H1 (cell line): ENCODE results near the gene RNU6-1. TPM values are rescaled to one million over a fixed set of nuclear protein-coding genes. Genes with fewer than 3 reads are reported as not detected.

Source experiments
- CTCF ChIA-PET: fragments of 300-600 bp; sonication (Branson Sonifier 250); formaldehyde crosslinking; loops from one replicate; lab custom pipeline; 2021; ENCODE audit not compliant: partially characterized antibody; lab: Charles Lee
- POLR2A ChIA-PET: fragments of 300-600 bp; sonication (Branson Sonifier 250); formaldehyde crosslinking; loops from one replicate; lab custom pipeline; 2021; ENCODE audit warnings: inconsistent platforms; ENCODE audit not compliant: partially characterized antibody; lab: Charles Lee
- DNase-seq, 2 experiments: peaks; one replicate each; pipeline versions ENCODE4 v3.0.0 to v3.0.0-alpha.2; 2010 to 2022; ENCODE audit warnings: low spot score in 2 of 2, low read depth in 1 of 2, mixed read lengths in 1 of 2
- FAIRE-seq: peaks from 2 replicates; lab custom pipeline; 2011; peaks lifted over from hg19 to GRCh38; lab: Jason Lieb, UNC
- H2AFZ ChIP-seq: 2 replicates; pipeline ENCODE4 v1.8.1; 2012; ENCODE audit warnings: low read length, inconsistent platforms
- H2AK5ac ChIP-seq: 2 replicates; pipeline ENCODE4 v1.6.1; 2013; ENCODE audit warnings: low read depth, low read length
- H2BK120ac ChIP-seq: replicated peaks from 2 replicates; pipeline ENCODE3; 2013; ENCODE audit warnings: low read depth, low read length, inconsistent platforms
- H2BK12ac ChIP-seq: 2 replicates; pipeline ENCODE4 v1.6.1; 2013; ENCODE audit warnings: low read depth, low read length
- H2BK15ac ChIP-seq: 2 replicates; pipeline ENCODE4 v1.6.1; 2013; ENCODE audit warnings: low read length
- H2BK20ac ChIP-seq: 2 replicates; pipeline ENCODE4 v1.6.1; 2013; ENCODE audit warnings: low read length
- H2BK5ac ChIP-seq: 2 replicates; pipeline ENCODE4 v1.6.1; 2013; ENCODE audit warnings: low read depth, low read length
- H3K14ac ChIP-seq: 2 replicates; pipeline ENCODE4 v1.6.1; 2013; ENCODE audit warnings: inconsistent platforms; ENCODE audit not compliant: insufficient read length
- H3K18ac ChIP-seq: 2 replicates; pipeline ENCODE4 v1.6.1; 2013; ENCODE audit warnings: low read length; ENCODE audit errors: extremely low read depth
- H3K23ac ChIP-seq: 2 replicates; pipeline ENCODE4 v1.6.1; 2013; ENCODE audit warnings: inconsistent platforms; ENCODE audit not compliant: insufficient read length
- H3K23me2 ChIP-seq: 2 replicates; pipeline ENCODE4 v1.6.1; 2013; ENCODE audit warnings: low read depth, low read length
- H3K27ac ChIP-seq: 2 replicates; pipeline ENCODE4 v1.6.1; 2011; ENCODE audit warnings: low read depth, low read length, inconsistent platforms
- H3K27me3 ChIP-seq, 4 experiments: replicated peaks in 1 of 4; 1 replicate in 1 of 4; 2 replicates in 3 of 4; pipeline versions ENCODE4 v1.6.1 to v1.8.1; 2011 to 2013; ENCODE audit warnings: low read length in 3 of 4, mild to moderate bottlenecking in 3 of 4, inconsistent platforms in 2 of 4, mixed read lengths in 2 of 4, moderate library complexity in 1 of 4; ENCODE audit not compliant: control insufficient read depth in 3 of 4, insufficient read depth in 3 of 4; ENCODE audit errors: extremely low read depth in 1 of 4
- H3K36me3 ChIP-seq, 4 experiments: 2 replicates each; pipeline versions ENCODE4 v1.6.1 to v1.8.1; 2011 to 2013; ENCODE audit warnings: mild to moderate bottlenecking in 4 of 4, low read length in 3 of 4, moderate library complexity in 2 of 4, control low read depth in 1 of 4, inconsistent platforms in 1 of 4; ENCODE audit not compliant: insufficient read depth in 4 of 4, control insufficient read depth in 2 of 4
- H3K4ac ChIP-seq: replicated peaks from 2 replicates; pipeline ENCODE3; 2013; ENCODE audit warnings: low read length, low read depth, mixed read lengths, inconsistent platforms; ENCODE audit not compliant: insufficient read length
- H3K4me1 ChIP-seq, 4 experiments: replicated peaks in 1 of 4; 1 replicate in 1 of 4; 2 replicates in 3 of 4; pipeline versions ENCODE4 v1.6.1 to v1.8.1; 2011 to 2013; ENCODE audit warnings: low read length in 3 of 4, inconsistent platforms in 2 of 4, mixed read lengths in 1 of 4; ENCODE audit not compliant: insufficient read depth in 4 of 4, control insufficient read depth in 3 of 4
- H3K4me2 ChIP-seq, 2 experiments: 2 replicates each; pipeline versions ENCODE4 v1.6.1 to v1.8.1; 2011 to 2013; ENCODE audit warnings: low read depth in 2 of 2, low read length in 2 of 2, control low read depth in 1 of 2, inconsistent platforms in 1 of 2, mild to moderate bottlenecking in 1 of 2; ENCODE audit not compliant: insufficient read depth in 1 of 2
- H3K4me3 ChIP-seq, 4 experiments: fragments of 200-600, 300-600 bp in 1 of 4; sonication (generic), shearing (Covaris generic), sonication (Bioruptor Twin) in 1 of 4; 2 replicates each; pipeline versions ENCODE4 v1.5.1 to v1.8.1; 2011 to 2016; ENCODE audit warnings: low read length in 4 of 4, low read depth in 3 of 4, control low read depth in 2 of 4, inconsistent platforms in 2 of 4, mild to moderate bottlenecking in 2 of 4, mixed read lengths in 1 of 4, moderate library complexity in 1 of 4; ENCODE audit not compliant: insufficient read depth in 2 of 4; ENCODE audit errors: extremely low read depth in 1 of 4
- H3K56ac ChIP-seq: replicated peaks from 2 replicates; pipeline ENCODE3; 2013; ENCODE audit warnings: low read depth, mild to moderate bottlenecking, mixed read lengths, low read length, inconsistent platforms; ENCODE audit not compliant: insufficient read length
- H3K79me1 ChIP-seq: 2 replicates; pipeline ENCODE4 v1.6.1; 2013; ENCODE audit warnings: low read depth, low read length, control low read depth
- H3K79me2 ChIP-seq, 2 experiments: 2 replicates each; pipeline versions ENCODE4 v1.6.1 to v1.8.1; 2012 to 2013; ENCODE audit warnings: low read length in 2 of 2, mild to moderate bottlenecking in 2 of 2, inconsistent platforms in 1 of 2; ENCODE audit not compliant: insufficient read depth in 2 of 2, control insufficient read depth in 1 of 2
- H3K9ac ChIP-seq, 4 experiments: replicated peaks in 1 of 4; 1 replicate in 1 of 4; 2 replicates in 3 of 4; pipeline versions ENCODE4 v1.6.1 to v1.8.1; 2011 to 2013; ENCODE audit warnings: low read depth in 3 of 4, low read length in 3 of 4, control low read depth in 2 of 4, mild to moderate bottlenecking in 2 of 4, moderate library complexity in 2 of 4, inconsistent platforms in 1 of 4; ENCODE audit errors: extremely low read depth in 1 of 4
- H3K9me3 ChIP-seq, 2 experiments: 2 replicates each; pipeline versions ENCODE4 v1.6.1 to v1.8.1; 2012 to 2013; ENCODE audit warnings: mild to moderate bottlenecking in 2 of 2, moderate library complexity in 2 of 2, control low read depth in 1 of 2, inconsistent platforms in 1 of 2, low read depth in 1 of 2, low read length in 1 of 2, mixed read lengths in 1 of 2; ENCODE audit not compliant: insufficient read depth in 2 of 2
- H4K20me1 ChIP-seq, 2 experiments: replicated peaks in 1 of 2; 2 replicates each; pipeline versions ENCODE3 to v1.8.1; 2011 to 2013; ENCODE audit warnings: inconsistent platforms in 2 of 2, low read length in 2 of 2, mild to moderate bottlenecking in 1 of 2; ENCODE audit not compliant: insufficient read depth in 2 of 2, control insufficient read depth in 1 of 2
- H4K5ac ChIP-seq: 2 replicates; pipeline ENCODE4 v1.6.1; 2013; ENCODE audit warnings: low read length, low read depth, mixed read lengths, inconsistent platforms; ENCODE audit not compliant: insufficient read length
- H4K8ac ChIP-seq: 2 replicates; pipeline ENCODE4 v1.8.0; 2013; ENCODE audit warnings: mild to moderate bottlenecking, moderate library complexity, low read length, inconsistent platforms; ENCODE audit not compliant: insufficient read depth; ENCODE audit errors: extremely low read depth
- H4K91ac ChIP-seq: replicated peaks from 2 replicates; pipeline ENCODE3; 2013; ENCODE audit warnings: low read length, mixed read lengths, inconsistent platforms; ENCODE audit not compliant: insufficient read length
- ATF2 ChIP-seq: IDR thresholded peaks from 2 replicates; pipeline ENCODE4 v1.6.1; 2012; ENCODE audit warnings: low read length, inconsistent platforms
- CHD1 ChIP-seq: IDR thresholded peaks from 2 replicates; pipeline ENCODE4 v1.6.1; 2012; ENCODE audit warnings: low read depth, low read length, improper control_type of control experiment
- GTF2F1 ChIP-seq: IDR thresholded peaks from 2 replicates; pipeline ENCODE4 v1.6.1; 2012; ENCODE audit warnings: low read depth, low read length, improper control_type of control experiment, borderline replicate concordance
- WGBS, 2 experiments: shearing (Covaris generic) in 1 of 2; methylation state at CpG; one replicate each; pipeline versions ENCODE4 v1.1.6 to v1.1.7; 2013 to 2015; ENCODE audit warnings: low lambda C conversion rate in 2 of 2, mixed read lengths in 2 of 2, inconsistent platforms in 1 of 2, low coverage in 1 of 2, missing lambda C conversion rate in 1 of 2; ENCODE audit not compliant: insufficient replicate concordance in 2 of 2, insufficient coverage in 1 of 2, insufficient read length in 1 of 2; ENCODE audit errors: extremely low coverage in 1 of 2, missing lambda C conversion rate in 1 of 2; 5-methylcytosine and 5-hydroxymethylcytosine counted together
- polyA plus RNA-seq, 7 experiments: library from polyadenylated mRNA; depleted of rRNA in 3 of 7; stranded (reverse) in 5 of 7; unstranded in 2 of 7; fragments of >200 nt in 5 of 7; fragments of 200-250 nt in 2 of 7; gene quantifications; 1 replicate in 5 of 7; 2 replicates in 1 of 7; 4 replicates in 1 of 7; pipeline versions ENCODE4 v1.2.1 to v1.2.3, GENCODE V29; 2011 to 2013; ENCODE audit warnings: missing spikeins in 2 of 7, mixed read lengths in 2 of 7
- total RNA-seq: library from RNA; stranded (reverse); fragmentation: NEBNext Ultra II Directional; extraction: Animal tissue kit (Norgen Biotek cat#: 25700); gene quantifications from 2 replicates; pipeline ENCODE4 v1.2.1, GENCODE V29; 2021

The RNU6-1 gene
- total and polyA plus RNA-seq, 2 of the 8 experiments (the other 6 are each of a cell fraction or from before 2014, with no cell fraction given) = not detected

GRCh38 chr15:67807836-67808235, 32.0 kb downstream of the RNU6-1 start:
- Histone ChIP-seq H3K36me3 (no peaks in the 10 kb centered on the region), H3K9ac (no peak overlapping the region), H3K9me3 (no peaks in the 10 kb centered on the region), H4K91ac (no peak overlapping the region), H3K79me2 (no peaks in the 10 kb centered on the region), H3K23me2 (no peaks in the 10 kb centered on the region), H3K27me3 (no peaks in the 10 kb centered on the region; a peak in 2 of 7 replicates), H4K8ac (no peak overlapping the region; the same call in 1 of the 2 replicates), H3K18ac (no peak overlapping the region), H4K20me1 (no peaks in the 10 kb centered on the region), H2AFZ (no peak overlapping the region), H2BK15ac (no peak overlapping the region), H2BK12ac (no peak overlapping the region), H2BK120ac (no peak overlapping the region), H3K23ac (no peak overlapping the region), H3K27ac (no peak overlapping the region), H3K4ac (no peak overlapping the region), H3K14ac (no peak overlapping the region), H3K56ac (no peak overlapping the region), H4K5ac (no peak overlapping the region), H2BK5ac (no peak overlapping the region), H3K4me1 (peaks cover 0 to 33% (median 21%) of the 10 kb centered on the region in 4 experiments; a peak in 6 of 7 replicates), H2AK5ac (no peak overlapping the region), H3K79me1 (no peaks in the 10 kb centered on the region), H2BK20ac (no peak overlapping the region), H3K4me2 (no peak overlapping the region), H3K4me3 (no peak overlapping the region)
- 84% methylated on average over 7 of the region's 7 CpGs; no CpG with 5 or more reads in 1 of the 2 experiments for WGBS, 2 experiments
- POLR2A ChIA-PET = no interaction called here
- CTCF ChIA-PET = interaction anchor here (0.6 to 1.2 kb wide), 3 partner anchors 33 to 350 kb away, joined by 3 read pairs; no protein-coding TSS in a partner anchor
- TF ChIP-seq GTF2F1 (no peak), CHD1 (no peak), ATF2 (no peak)
- peak in 1 of 2 experiments; percentile 10 for DNase-seq
- FAIRE-seq = no peak
